Lower leg skin (tissue), 4 donors: ENCODE measurements around the gene CALN1. TPM values are rescaled to one million over a fixed set of nuclear protein-coding genes. Genes with fewer than 3 reads are reported as not detected.

Experiments used
- DNase-seq, 2 donors: peaks; one replicate each; pipeline ENCODE4 v3.0.0-alpha.2; 2019; ENCODE audit warnings: low spot score in 2 of 2
- H3K4me3 ChIP-seq: fragments of 200-600 bp; sonication (generic); 2 replicates; pipeline ENCODE4 v1.5.1; 2017; ENCODE audit warnings: mild to moderate bottlenecking, low read depth; ENCODE audit not compliant: poor library complexity, severe bottlenecking
- CTCF ChIP-seq, 3 donors: fragments of 450-650 bp; IDR thresholded peaks; one replicate each; pipeline ENCODE4 v1.5.1; 2016; ENCODE audit warnings: antibody characterized with exemption in 3 of 3, mild to moderate bottlenecking in 3 of 3, moderate library complexity in 2 of 3
- POLR2A ChIP-seq, 2 donors: fragments of 450-650 bp; IDR thresholded peaks; one replicate each; pipeline ENCODE4 v1.6.1; 2016 to 2017; ENCODE audit warnings: antibody characterized with exemption in 2 of 2, mild to moderate bottlenecking in 1 of 2, moderate library complexity in 1 of 2
- WGBS, 2 donors: methylation state at CpG; one replicate each; pipeline ENCODE4 v1.1.5; 2018; 5-methylcytosine and 5-hydroxymethylcytosine counted together
- intact Hi-C: fragments of 100-400 bp; cut with DNase I; formaldehyde crosslinking; loops from one replicate; pipeline ENCODE4 v1.15.0; 2023; ENCODE audit warnings: low total_unique reads
- total RNA-seq, 4 donors: library from RNA; depleted of rRNA; stranded (reverse); fragments of >200 nt; gene quantifications; one replicate each; pipeline ENCODE4 v1.1.0, GENCODE V29; 2016

The CALN1 gene
- total RNA-seq, 4 donors from 2014 or later: 2.3 to 11.2 (median 7.3) TPM

- DNase-seq: peak; percentile 49 to 86
- intact Hi-C loops: no loop called here
- H3K4me3 ChIP-seq: no peak overlapping the region
- WGBS, 2 donors: 36 to 38% methylated on average over 7 of the region's 7 CpGs
- no peak for TF ChIP-seq POLR2A (IDR thresholded peaks at IDR 0.05)
- TF ChIP-seq CTCF (IDR thresholded peaks at IDR 0.05): no peak
Measured at GRCh38 chr7:71735961-71736556, 676.1 kb downstream of the CALN1 start.

GRCh38 chr7:71733107-71733870 is 678.8 kb downstream of the CALN1 start:
- intact Hi-C loops: loop anchor here (5.0 kb wide), 1 partner anchor 876 kb away; no protein-coding TSS in a partner anchor
- no peak overlapping the region for H3K4me3 ChIP-seq
- TF ChIP-seq CTCF (IDR thresholded peaks at IDR 0.05) (peak in 1 of 3 donors; percentile 73), POLR2A (IDR thresholded peaks at IDR 0.05) (no peak)
- 4 to 5% methylated on average over 29 of the region's 29 CpGs for WGBS, 2 donors
- DNase-seq: peak; percentile 52 to 95

GRCh38 chr7:71731740-71732139 is 680.4 kb downstream of the CALN1 start:
- WGBS, 2 donors: 93% methylated on average over 9 of the region's 9 CpGs

More at GRCh38 chr7:71731740-71732139, 680.4 kb downstream of the CALN1 start:
- intact Hi-C loops: loop anchor here (5.0 kb wide), 1 partner anchor 874 kb away; no protein-coding TSS in a partner anchor
- no peak for TF ChIP-seq CTCF (IDR thresholded peaks at IDR 0.05)
- TF ChIP-seq POLR2A (IDR thresholded peaks at IDR 0.05): no peak
- no peak overlapping the region for H3K4me3 ChIP-seq
- no peak for DNase-seq
